Activated CD4-positive, CD25-positive, alpha-beta regulatory T cell treated with anti-CD3 and anti-CD28 coated beads, Interleukin-2, amount 50 U/mL, for 72 hours (primary cell): ENCODE data around the gene OR51B6.
"Not testable (repeated sequence)": the region's sequence is repeated elsewhere in the genome, so short reads cannot be mapped to it uniquely, and the experiment has no call there.

Experiments
- DNase-seq: peaks from one replicate; pipeline ENCODE4 v3.0.0; 2021

Gene OR51B6

GRCh38 chr11:5366365-5366764, 15.1 kb downstream of the OR51B6 start:
- not testable (repeated sequence) for DNase-seq

GRCh38 chr11:5366856-5367255, 15.5 kb downstream of the OR51B6 start:
- no peak for DNase-seq

DNA sequence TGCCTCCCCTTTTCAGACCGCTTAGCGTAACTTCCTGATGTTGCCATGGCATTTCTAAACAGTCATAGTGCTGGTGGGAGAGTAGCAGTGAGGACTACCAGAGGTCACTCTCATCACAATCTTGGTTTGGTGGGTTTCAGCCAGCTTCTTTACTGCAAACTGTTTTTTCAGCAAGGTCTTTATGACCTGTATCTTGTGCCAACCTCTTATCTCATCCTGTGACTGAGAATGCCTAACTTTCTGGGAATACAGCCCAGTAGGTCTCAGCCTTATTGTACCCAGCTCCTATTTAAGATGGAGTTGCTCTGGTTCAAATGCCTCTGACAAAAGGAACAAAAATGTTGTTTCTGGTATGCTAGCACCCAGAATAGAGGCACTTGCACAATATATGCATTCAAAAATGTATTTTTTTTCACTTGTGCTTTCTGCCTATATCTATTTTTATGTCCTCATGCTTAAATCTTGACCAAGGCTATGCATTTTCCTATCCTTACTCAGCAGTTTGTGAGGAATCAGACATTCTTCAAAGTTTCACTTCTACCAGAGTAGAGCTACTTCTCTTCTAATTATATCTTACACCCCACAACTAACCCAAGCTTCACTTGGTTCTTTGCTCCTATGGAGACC, 16.3 kb downstream of the OR51B6 start:
- DNase-seq: no peak

- DNase-seq: no peak
Measured at GRCh38 chr11:5368502-5369043, 17.3 kb downstream of the OR51B6 start.

DNA sequence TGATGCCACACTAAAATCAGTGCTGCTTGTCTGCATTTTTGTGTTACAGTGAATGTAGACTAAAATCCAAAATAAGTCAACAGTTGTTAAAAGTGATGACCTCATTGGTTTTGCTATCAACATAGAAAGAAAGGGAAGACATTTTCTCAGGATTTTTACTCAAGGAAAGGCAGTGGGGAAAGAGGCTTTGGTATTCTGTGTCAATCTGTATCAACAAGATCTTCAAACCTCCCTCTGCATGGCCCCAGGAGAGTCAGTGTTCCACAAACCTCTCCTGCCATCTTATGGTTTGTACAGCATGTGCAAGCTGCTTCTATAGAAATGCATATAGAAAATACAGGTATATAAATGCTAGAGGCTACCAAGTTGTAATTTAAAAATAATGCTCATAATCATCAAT, 18.5 kb downstream of the OR51B6 start:
- DNase-seq: no peak

- DNase-seq: peak; percentile 29
Measured at GRCh38 chr11:5380740-5381342, 29.5 kb downstream of the OR51B6 start.

GRCh38 chr11:5383576-5383975, 32.3 kb downstream of the OR51B6 start, which contains the start of gene OR51M1:
Gene OR51M1 (plus strand): TSS chr11:5383812. CDS start chr11:5389399, 5,587 bp downstream.
- DNase-seq: no peak

- no peak for DNase-seq
Measured at GRCh38 chr11:5384335-5384734, 33.0 kb downstream of the OR51B6 start.

GRCh38 chr11:5390210-5390609, 38.9 kb downstream of the OR51B6 start:
- no peak for DNase-seq

- no peak for DNase-seq
Measured at GRCh38 chr11:5394091-5394490, 42.8 kb downstream of the OR51B6 start.

DNA sequence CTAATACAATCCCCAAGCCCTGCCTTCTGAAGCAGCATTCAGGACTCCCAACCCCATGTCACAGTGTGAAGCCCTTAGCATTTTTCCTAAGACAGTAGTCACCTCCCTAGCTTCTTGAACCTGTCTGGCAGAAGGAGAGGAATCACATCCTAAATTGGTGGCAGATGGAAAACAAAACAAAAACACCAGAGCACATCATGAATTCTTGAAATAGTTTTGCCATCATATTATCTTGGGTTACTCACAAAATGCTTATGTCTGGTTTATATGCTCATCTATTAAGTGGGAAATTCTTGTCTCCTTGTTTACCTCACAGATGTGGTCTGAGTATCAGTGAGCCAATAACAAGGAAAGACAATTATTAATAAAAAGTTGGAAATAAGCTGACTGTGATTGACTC, 47.6 kb downstream of the OR51B6 start:
- no peak for DNase-seq
